ENCODE data around the gene RHCG.

The RHCG gene

DNA sequence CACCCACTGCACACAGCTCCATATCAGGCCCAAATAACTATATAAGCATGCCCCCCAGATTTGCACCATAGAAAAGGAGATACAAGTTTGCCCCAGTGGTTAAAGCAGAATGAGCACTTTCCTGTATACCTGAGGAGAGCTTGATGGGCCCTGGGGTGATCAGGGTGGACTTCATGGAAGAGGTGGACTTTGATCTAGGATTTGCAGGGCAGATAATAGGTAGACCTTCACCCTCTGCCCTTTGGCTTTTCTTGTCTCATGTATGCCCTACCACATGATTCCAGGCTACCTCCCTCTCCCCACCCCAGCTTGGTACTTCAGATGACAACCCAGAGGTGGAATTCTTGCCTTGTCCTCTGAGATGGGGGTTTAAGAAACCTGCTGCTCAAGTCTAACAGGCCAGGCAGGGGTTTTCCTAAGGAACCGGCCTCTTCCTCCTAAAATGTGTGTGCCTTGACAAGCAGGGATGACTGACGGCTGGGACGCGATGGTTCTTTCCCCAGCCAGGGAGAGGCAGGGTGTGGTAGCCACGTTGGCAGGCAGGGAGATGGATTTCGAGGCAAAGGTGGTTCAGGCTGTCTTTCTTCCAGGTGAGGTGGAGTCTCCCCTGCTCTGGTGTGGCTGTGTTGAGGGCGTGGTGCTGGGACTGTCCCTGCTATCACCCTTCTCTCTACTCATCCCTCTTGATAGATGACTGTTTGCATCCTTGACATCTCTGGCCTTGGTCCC lies 6.6 kb upstream of the RHCG start:
- DNase-seq: no peak

DNA sequence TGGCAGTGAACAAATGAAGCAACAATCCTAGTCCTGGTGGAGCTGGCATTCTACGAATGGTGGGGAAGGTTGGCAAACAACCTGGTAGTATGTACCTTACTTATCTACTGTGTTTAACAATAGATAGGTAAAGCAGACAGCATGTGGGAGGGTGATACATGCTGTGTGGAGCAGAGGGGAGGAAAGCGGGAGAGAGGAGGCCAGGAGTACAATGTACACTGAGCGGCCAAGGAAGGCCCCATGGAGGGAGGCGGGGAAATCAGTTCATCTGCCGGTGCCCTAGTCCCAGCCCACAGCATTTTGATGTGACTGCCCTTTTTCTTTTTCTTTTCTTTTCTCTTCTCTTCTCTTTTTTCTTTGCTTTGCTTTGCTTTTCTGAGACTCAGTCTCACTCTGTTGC lies 5.3 kb upstream of the RHCG start:
- no peak for DNase-seq

DNA sequence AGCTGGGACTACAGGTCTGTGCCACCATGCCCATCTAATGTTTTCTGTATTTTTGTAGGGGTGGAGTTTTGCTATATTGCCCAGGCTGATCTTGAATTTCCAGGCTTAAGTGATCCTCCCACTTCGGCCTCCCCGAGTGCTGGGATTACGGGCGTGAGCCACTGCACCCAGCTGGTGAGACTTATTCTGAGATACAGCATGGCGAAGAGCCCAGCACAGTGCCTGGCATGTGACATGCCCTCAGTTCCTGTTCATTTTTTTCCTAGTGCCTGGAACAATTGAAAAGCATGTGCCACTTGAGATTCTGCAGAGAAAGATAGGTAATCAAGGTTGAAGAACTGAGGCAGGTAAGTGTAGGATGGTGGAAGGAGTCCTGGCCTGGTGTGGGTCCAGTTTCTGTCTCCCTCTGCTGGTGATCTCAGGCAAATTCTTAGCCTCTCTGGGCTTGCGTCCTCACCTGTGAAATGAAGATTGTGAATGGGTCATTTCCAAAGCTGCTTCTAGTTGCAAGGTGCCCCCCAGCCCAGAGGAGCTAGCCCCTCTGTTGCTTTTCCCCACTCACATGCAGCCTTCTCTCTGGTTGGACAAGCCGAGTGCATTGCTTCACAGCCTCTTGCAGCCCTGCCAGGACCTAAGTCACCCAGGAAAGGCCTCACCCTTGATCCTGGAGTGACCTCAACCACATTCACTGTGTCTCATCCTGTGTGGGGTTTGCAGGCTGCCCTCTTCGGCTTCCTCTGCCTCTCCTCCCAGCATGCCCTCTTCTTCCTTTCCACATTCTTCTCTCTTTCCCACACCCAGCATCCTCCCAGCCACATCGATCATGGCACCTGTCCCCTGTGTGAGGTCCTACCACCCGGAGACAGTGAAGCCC lies 4.3 kb upstream of the RHCG start:
- no peak for DNase-seq

DNA sequence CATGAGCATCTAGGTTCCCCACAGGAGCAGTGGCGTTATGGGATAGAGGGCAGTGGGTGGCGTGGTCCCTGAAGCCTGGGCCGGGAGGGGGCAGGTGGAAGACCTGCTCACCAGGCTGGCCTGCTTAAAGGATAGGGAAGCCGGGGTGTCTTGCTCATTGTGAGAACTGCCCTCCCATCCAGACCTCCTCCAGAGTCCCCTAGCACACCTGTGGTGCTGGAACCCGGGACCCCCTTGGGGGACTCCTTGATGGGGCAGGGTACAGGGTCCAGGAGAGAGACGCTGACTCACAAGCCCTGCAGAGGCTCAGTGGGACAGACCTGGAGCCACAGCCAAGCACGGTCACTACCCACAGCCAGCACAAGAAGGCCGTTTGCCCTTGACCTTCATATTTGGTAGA lies 2.8 kb upstream of the RHCG start:
- no peak for DNase-seq

DNA sequence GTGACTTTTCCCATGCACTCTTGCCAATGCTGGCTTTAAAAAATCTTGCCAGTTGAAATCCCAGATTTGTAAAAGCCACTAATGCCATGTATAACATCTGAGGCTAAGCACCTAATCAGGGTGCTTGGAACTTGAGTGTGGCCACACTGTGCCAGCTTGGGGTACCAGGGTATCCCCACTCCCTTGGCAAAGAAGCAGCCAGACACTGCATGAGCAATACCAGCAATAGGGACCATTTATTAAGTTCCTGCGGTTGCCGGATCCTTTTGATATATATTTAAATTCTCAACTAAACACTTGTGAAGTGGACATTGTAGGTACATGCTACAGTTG lies 2.2 kb upstream of the RHCG start:
- no peak for DNase-seq

DNA sequence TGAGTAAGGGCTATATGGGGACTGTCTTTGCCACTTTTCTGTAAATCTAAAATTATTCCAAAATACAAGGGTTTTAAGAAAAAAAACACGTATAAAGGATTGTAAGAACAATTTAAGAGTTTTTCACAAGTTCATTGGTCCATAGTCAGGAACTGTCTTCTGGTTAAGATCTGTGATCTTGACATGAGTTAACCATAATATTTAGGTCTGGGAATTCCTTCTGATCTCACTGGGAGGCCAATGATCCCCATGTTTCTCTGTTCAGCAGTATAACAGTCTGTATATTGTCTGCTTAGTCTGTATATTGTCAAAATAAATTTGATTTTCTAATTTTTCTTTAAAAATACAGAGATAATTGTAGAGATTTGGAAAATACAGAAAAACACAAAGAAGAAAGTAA lies 848 bp upstream of the RHCG start:
- no peak for DNase-seq

DNA sequence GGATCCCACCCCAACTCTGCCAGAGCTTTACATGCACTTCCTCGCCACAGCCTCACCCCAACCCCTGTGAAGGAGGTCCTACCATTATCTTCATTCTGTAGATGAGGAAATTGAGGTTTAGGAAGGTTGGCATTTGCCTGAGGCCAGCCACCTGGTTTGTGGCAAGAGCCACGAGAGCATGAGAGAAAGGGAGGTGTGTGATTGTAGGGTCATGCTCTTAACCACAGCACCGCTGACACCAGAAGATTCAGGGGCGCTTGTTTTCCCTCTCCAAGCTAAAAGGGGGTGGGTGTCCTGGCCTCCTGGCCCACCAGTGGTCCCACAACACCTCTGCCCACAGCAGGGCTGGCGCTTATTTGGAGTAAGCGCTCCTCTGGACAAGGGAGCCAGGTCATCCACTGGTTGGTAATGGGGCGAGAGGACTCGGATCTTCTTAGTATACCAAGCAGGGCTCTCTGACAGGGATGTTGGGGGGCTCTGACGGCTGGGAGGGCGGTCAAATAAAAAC lies 691 bp downstream of the RHCG start:
- no peak for DNase-seq

DNA sequence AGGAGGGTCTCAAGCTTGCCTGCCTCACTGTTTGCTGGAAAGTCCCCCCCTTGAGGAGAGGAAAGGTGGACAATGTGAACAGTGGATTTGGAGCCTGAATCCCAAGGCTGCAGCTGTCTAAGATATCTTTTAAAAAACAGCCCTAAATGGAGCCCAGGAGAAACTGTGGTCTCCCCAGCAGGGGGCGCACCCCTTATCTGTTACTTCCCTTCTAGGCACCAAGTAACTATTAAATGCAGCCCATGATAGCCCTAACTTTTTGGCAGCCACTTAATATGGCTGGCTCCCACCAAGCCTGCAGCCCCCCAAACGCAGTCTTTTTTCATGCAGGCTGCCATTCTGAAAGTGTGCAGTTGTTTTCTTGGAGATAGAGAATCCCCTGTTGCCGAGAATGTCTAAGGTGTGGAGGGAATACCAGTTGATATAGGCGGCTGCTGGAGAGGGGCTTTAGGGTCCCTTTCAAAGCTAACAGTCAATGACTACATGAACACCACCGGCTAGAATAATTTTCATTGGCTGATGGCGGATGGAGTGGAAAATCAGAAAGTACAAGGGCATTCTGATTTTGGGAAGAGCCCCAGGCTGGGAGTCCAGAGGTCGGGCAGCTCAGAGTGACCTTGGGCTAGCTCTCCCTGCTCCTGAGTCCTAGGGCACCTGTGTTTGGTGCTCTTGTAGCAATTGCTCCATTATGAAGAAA lies 1.3 kb downstream of the RHCG start:
- no peak for DNase-seq

DNA sequence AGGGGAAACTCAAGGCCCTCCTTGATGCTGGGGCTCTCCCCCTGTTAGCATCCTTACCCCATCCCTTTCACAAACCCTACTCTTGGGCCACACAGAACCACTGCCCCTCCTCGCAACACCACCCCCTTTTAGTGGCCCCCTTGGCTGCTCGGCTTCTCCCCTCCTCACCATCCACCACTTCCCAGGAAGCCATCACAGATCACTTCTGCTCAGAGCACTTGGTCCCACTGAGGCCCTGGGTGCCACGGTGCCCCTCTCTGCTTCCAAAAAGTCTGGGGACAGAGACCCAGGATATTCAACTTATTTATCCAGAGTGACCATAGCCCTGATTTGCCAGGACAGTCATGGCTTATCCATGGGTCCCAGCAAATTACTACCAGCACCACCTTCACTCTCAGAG lies 2.4 kb downstream of the RHCG start:
- no peak for DNase-seq

DNA sequence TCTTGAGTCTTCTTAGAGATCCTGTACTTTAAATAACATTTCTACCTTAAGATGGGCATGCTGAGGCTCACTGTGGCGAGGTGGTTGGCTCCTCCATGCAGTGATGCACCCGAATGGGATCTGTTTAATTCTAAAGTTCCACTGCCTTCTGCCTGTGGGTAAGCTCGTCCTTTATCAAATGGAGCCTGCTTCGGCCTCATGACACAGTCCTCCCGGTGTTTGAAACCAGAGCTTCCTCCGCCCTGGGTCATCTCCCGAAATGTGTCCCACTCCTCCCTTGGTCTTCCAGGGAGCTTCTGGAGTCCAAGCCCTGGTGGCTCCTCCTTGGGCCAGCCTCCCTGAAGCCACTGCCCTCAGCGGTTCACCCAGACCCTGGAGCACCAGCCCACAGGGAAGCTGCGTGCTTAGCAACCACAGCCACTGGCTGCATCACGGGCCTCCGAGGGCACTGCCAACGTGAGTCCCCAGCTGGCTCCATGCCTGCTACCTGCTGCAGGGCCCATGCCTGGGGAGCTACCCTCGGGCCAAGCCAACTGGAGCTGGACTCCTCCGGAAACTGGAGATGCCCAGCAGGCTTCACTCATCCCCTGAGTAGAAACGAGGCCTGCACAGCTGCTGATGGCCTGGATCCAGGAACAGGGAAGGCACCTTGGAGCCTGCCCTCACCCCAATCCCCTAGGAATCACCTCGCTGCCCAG lies 3.3 kb downstream of the RHCG start:
- no peak for DNase-seq

DNA sequence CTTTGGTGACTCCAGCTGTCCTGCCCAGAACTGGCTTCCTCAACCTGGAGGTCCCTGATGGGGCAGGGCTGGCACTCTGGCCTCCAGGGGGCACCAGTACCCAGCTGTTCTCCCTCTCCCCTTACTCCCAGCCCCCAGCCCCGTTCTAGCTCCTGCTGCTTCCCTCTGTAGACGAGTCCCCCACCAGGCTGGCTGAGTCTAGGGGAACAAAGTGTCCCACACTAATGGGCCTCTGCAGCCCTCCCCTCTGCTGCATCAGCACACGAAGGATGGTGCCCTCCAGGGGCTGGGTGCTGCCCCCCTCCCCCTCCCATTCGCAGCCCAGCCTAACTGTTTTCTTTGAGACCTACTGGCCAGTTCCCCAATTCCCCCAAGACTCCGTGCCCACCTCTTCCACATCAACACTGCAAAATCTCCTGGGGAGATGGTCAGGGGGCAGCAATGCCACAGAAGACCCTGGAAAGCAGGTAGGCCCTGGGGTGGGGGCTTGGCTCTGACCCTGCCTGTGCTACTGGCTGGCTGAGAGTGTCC lies 4.2 kb downstream of the RHCG start:
- no peak for DNase-seq

DNA sequence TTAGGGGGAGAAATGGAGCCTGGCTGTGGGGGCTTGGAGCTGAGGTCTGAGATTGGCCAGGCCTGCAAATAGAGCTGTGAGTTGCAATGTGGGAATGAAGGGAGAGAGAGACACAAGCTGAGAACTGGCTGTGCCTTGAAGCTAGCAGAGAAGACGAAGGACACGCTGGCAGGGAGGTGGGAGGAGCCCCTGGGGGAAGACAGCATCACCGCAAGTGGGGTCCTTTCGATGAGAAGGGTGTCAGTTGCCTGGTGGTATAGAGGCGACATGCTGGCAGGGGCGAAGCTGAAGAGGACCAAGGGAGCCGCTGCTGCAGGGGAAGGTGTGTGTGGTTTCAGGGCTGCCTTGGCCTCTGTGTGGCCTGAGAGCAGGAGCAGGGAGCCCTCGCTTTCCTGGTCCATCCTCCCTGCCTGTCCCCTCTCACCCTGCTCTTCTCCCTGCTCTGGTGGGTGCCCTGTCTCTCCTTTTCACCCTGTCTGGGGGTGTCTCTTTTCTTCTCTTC lies 5.5 kb downstream of the RHCG start:
- no peak for DNase-seq

DNA sequence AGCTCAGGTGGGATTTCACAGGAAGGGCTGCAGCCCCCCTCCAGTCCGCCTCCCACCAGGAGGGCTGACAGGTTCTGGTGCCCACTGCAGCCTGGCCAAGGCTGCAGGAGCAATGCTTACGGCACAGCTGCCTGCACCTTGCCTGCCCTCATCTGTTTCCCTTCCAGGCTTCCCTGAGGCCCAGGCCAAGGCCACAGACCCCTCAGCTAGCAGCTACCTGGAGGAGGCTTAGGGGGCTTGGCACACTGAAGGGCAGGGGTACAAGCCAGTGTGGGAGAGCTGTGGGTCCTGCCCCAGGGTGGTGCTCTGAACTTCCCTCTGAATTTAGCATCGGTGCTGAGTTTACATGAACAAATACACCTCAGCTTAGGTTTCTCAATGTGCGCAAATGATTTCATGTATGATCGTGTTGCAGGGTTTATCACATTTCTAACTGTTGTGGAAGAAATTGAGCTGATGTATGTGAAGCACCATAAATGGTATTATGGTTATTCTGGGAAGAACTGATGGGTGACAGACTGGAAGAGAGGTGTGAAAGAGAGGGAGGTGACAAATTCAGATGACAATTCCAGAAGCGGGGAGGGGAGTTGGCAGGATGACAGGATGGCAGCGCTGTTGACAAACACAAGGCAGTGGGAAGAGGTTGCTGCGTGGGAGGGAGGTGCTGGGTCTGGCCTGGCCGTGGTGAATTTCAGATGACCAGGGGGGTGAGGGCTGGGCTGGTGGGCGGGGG lies 6.1 kb downstream of the RHCG start:
- DNase-seq: no peak

DNA sequence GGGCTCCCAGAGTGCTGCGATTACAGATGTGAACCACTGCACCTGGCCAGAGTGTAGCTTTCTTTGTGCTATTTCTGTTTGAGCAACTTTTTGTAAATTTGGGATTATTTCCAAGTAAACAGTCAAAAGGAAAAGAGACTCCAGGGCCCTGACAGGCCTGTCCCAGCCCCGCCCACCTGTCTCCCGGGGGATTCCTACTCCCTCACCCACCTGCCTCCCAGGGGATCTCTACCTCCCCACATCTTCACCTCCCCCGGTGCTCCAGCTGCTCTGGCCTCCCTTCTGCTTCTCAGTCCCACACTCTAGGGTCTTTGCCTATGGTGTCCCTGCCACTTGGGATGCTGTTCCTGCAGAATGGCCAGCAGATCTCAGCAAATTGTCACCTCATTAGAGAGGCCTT lies 7.0 kb downstream of the RHCG start:
- no peak for DNase-seq

DNA sequence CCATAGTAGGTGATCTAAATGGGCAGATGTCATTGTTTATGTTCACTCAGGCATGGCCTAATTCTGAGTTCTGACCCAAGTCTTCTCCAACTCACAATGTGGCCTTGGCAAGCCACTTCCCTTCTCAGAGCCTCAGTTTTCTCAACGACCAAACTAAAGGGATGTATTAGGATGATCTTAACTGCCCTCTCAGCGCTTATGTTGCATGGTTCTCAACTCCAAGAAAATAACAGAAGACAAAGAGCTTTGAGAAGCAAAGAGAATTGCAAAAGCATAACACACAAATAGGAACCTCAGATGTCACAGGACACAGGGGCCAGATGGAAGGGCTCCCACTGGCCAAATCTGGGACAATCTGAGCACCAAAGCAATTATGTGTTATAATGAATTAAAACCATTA lies 8.6 kb downstream of the RHCG start:
- DNase-seq: no peak

DNA sequence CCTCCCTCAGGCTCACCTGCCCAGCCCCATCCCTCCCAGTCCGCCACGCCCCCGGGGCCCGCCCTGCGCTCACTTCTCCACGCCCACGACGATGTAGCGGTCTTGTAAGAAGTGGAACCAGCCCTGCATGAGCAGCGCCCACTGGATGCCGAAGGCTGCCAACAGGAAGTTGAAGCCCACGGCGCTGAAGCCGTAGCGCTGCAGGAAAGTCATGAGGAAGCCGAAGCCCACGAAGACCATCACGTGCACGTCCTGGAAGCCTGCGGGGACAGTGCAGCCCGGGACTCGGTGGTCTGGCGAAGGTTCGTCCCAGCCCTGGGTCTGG lies 9.7 kb downstream of the RHCG start:
- DNase-seq: no peak

DNA sequence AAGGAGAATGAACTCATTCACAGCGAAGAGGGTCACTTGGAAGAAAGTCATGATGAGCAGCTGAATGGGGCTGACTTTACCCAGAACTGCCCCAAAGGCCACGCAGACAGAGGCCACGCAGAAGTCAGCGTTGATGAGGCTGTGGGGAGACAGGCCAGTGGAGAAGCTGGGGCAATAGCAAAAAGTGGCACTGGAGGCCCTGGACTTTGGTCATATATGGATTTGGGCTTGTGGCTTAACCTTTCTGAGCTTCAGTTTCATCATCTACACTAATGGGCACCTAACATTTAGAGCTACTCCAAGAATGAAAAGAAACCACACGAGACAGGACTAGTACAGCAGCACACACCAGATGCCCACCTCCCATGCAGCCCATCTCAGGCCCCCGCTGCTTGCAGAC lies 13.3 kb downstream of the RHCG start:
- DNase-seq: no peak

DNA sequence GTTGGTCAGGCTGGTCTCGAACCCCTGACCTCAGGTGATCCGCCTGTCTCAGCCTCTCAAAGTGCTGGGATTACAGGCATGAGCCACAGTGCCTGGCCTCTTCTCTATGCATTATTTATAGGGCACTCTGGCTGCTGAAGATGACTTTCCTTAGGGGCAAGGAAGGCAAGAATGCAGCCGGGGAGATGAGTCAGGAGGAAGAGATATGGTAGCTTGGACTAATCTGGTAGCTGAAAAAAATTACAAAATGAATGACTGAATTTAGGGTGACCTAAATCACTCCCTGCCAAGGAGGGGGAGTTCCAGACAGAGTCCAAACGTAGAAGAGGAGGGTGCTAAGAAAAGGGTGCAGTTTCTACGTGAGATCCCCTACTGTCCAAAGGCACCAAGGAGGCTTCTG lies 14.2 kb downstream of the RHCG start:
- DNase-seq: no peak

DNA sequence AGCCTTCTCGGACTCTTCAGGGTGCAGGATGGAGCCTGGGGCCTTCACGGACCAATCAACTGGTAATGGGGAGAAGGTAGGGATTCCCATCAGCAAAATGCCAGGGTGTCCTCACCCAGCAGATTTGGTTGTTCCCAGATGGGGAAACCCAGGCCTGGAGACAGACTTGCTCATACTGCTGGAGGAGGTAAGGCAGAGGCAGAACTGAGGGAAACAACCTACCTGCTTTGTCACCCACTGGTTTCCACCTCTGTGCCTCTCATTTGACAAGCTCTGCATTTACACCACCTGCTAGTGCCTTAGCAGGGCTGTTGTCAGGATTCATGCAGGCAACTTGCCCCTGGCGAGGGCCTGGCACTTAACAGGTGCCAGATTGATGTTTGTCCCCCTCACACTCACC lies 15.9 kb downstream of the RHCG start:
- no peak for DNase-seq

DNA sequence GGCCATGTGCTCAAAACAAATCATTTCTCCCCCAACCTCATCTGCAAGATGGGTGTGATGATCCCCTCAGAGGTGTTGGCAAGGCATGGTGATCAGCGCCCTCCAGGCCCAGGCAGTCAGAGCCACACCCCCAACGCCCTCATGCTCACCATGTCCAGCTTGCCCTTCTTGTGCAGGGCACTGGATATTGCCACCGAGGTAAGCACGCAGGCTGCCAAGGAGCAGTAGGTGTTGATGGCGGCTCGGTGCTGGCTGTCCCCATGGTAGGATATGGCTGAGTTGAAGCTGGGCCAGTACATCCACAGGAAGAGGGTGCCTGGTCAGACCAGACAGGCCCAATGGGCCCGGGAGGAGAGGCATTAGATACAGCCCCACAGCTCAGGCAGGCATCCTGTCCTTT lies 17.2 kb downstream of the RHCG start:
- DNase-seq: no peak

DNA sequence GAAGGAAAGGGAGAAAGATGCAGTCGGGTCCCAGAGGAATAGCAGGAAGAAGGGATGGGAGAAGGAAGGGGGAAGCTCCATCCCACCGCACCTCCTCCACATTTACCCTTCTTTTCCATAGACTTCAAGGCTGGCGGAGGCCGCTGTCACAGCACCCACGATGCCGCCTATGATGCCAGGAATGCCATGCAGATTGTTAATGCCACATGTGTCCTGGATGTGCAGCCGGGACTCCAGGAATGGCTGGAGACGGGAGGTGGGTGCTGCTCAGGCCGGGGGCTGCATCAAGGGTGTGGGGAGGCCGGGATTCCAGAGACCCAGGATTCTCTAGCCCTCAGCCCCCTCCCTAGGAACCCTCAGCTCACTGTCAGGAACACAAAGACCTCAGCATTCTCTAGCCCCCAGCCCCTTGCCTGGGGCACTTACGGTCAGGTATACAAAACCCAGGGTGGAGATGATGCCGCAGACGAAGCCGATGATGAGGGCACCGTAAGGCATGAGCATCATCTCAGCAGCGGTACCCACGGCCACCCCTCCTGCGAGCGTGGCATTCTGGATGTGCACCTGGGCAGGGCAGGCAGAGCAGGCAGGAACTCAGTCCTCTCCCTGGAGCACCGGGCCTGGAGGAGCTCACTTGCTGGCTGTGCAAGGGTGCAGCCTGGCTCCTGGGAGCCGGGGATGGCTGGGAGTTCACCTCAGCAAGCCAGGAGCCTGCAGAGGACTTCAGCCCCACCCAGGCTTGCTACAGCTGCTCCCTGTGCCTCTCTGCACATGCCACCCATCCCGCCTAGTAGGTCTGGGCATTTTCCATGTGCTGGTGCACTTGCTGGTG lies 18.8 kb downstream of the RHCG start:
- no peak for DNase-seq

Measured in fibroblast of skin of back (primary cell).